Neural cell (in vitro differentiated cells): ENCODE results near the gene ROCK1. TPM values are rescaled to one million over a fixed set of nuclear protein-coding genes. Genes with fewer than 3 reads are reported as not detected.

Experiments
- H2AFZ ChIP-seq: fragments of 200-600, 300-800 bp; sonication (generic), shearing (Covaris generic); 2 replicates; pipeline ENCODE4 v1.6.0; 2014; ENCODE audit warnings: low read depth, mild to moderate bottlenecking, antibody characterized with exemption, low read length, moderate library complexity
- H3F3A ChIP-seq: fragments of 200-600 bp; shearing (Covaris generic); 2 replicates; pipeline ENCODE4 v1.6.1; 2016; ENCODE audit warnings: mild to moderate bottlenecking, moderate library complexity, mixed read lengths, antibody characterized with exemption, low read length; ENCODE audit not compliant: insufficient read depth, poor library complexity, severe bottlenecking
- H3K27ac ChIP-seq: fragments of 200-600, 300-800 bp; sonication (generic), shearing (Covaris generic); 2 replicates; pipeline ENCODE4 v1.5.1; 2014; ENCODE audit warnings: mild to moderate bottlenecking, low read length, moderate library complexity
- H3K27me3 ChIP-seq: fragments of 300-800, 200-600 bp; sonication (generic), shearing (Covaris generic); 2 replicates; pipeline ENCODE4 v1.6.0; 2014; ENCODE audit warnings: mild to moderate bottlenecking, low read depth, low read length, moderate library complexity; ENCODE audit not compliant: insufficient read depth
- H3K36me3 ChIP-seq: fragments of 300-800, 200-600 bp; sonication (generic), shearing (Covaris generic); 2 replicates; pipeline ENCODE4 v1.5.1; 2014; ENCODE audit warnings: mild to moderate bottlenecking, antibody characterized with exemption, low read length, moderate library complexity; ENCODE audit not compliant: insufficient read depth
- H3K4me2 ChIP-seq: fragments of 300-800, 200-600 bp; sonication (generic), shearing (Covaris generic); 2 replicates; pipeline ENCODE4 v1.6.0; 2014; ENCODE audit warnings: mild to moderate bottlenecking, low read length
- H3K4me3 ChIP-seq: fragments of 300-800, 200-600 bp; sonication (generic), shearing (Covaris generic); 2 replicates; pipeline ENCODE4 v1.5.1; 2014; ENCODE audit warnings: mild to moderate bottlenecking, low read length, moderate library complexity
- H3K79me2 ChIP-seq: fragments of 200-600 bp; shearing (Covaris generic); replicated peaks from 2 replicates; pipeline ENCODE4 v1.6.0; 2014; ENCODE audit warnings: mild to moderate bottlenecking, low read length, moderate library complexity; ENCODE audit not compliant: insufficient read depth
- H3K9ac ChIP-seq: fragments of 300-800, 200-600 bp; sonication (generic), shearing (Covaris generic); 2 replicates; pipeline ENCODE4 v1.6.1; 2016; ENCODE audit warnings: mild to moderate bottlenecking, low read length, mixed read lengths
- H3K9me2 ChIP-seq: fragments of 200-600 bp; shearing (Covaris generic); 2 replicates; pipeline ENCODE4 v1.6.1; 2016; ENCODE audit warnings: mild to moderate bottlenecking, low read length, mixed read lengths; ENCODE audit not compliant: insufficient read depth
- H3K9me3 ChIP-seq: fragments of 200-600, 300-800 bp; sonication (generic), shearing (Covaris generic); 2 replicates; pipeline ENCODE4 v1.6.1; 2016; ENCODE audit warnings: mild to moderate bottlenecking, mixed run types, low read length, moderate library complexity, mixed read lengths
- H4K20me1 ChIP-seq: fragments of 200-600 bp; shearing (Covaris generic); 2 replicates; pipeline ENCODE4 v1.6.1; 2016; ENCODE audit warnings: mild to moderate bottlenecking, mixed run types; ENCODE audit not compliant: insufficient read depth
- CTCF ChIP-seq: fragments of 450-650 bp; IDR thresholded peaks from 2 replicates; pipeline ENCODE4 v1.5.1; 2014; ENCODE audit warnings: antibody characterized with exemption, mild to moderate bottlenecking, moderate library complexity; ENCODE audit not compliant: poor library complexity, severe bottlenecking
- EP300 ChIP-seq: fragments of 450-650 bp; conservative IDR thresholded peaks from 2 replicates; pipeline ENCODE4 v1.6.1; 2014; ENCODE audit warnings: antibody characterized with exemption, mild to moderate bottlenecking, moderate library complexity; ENCODE audit not compliant: poor library complexity, severe bottlenecking
- EZH2 ChIP-seq: fragments of 200-600, 300-800 bp; shearing (Covaris generic), sonication (generic); IDR thresholded peaks from 2 replicates; pipeline ENCODE4 v1.6.1; 2014; ENCODE audit warnings: antibody characterized with exemption, low read length, borderline replicate concordance, mild to moderate bottlenecking; ENCODE audit not compliant: insufficient read depth, poor library complexity, severe bottlenecking
- MXI1 ChIP-seq: fragments of 450-650 bp; conservative IDR thresholded peaks from 2 replicates; pipeline ENCODE4 v1.6.1; 2014; ENCODE audit warnings: antibody characterized with exemption, mild to moderate bottlenecking; ENCODE audit not compliant: poor library complexity, severe bottlenecking
- POLR2AphosphoS5 ChIP-seq: IDR thresholded peaks from 2 replicates; pipeline ENCODE4 v1.6.1; 2012
- RAD21 ChIP-seq: fragments of 450-650 bp; conservative IDR thresholded peaks from 2 replicates; pipeline ENCODE4 v1.6.1; 2014; ENCODE audit warnings: antibody characterized with exemption, mild to moderate bottlenecking, moderate library complexity
- REST ChIP-seq: IDR thresholded peaks from 2 replicates; pipeline ENCODE4 v1.6.1; 2012; ENCODE audit warnings: borderline replicate concordance
- SMC3 ChIP-seq: fragments of 450-650 bp; conservative IDR thresholded peaks from 2 replicates; pipeline ENCODE4 v1.6.1; 2014; ENCODE audit warnings: antibody characterized with exemption, mild to moderate bottlenecking, moderate library complexity; ENCODE audit not compliant: poor library complexity
- TAF1 ChIP-seq: IDR thresholded peaks from 2 replicates; pipeline ENCODE4 v1.6.1; 2012; ENCODE audit warnings: low read depth
- polyA plus RNA-seq: library from polyadenylated mRNA; depleted of rRNA; stranded (reverse); fragments of >200 nt; gene quantifications from 2 replicates; pipeline ENCODE4 v1.2.3, GENCODE V29; 2014

Gene ROCK1
- polyA plus RNA-seq, 1 donor from 2014 or later, result 43.0 TPM

GRCh38 chr18:21064347-21064746 is 47.3 kb downstream of the ROCK1 start:
- Histone ChIP-seq H3K4me2 (no peak overlapping the region), H3K9me3 (no peaks in the 10 kb centered on the region), H3K9ac (no peak overlapping the region), H2AFZ (no peak overlapping the region), H3K36me3 (peaks cover 17% of the 10 kb centered on the region), H3K4me3 (no peak overlapping the region), H3K9me2 (no peaks in the 10 kb centered on the region), H4K20me1 (no peaks in the 10 kb centered on the region), H3K79me2 (peaks cover 3% of the 10 kb centered on the region), H3K27me3 (no peaks in the 10 kb centered on the region), H3K27ac (no peak overlapping the region), H3F3A (no peaks in the 10 kb centered on the region)
- TF ChIP-seq TAF1 (no peak), EZH2 (no peak), POLR2AphosphoS5 (no peak), REST (no peak), EP300 (no peak), RAD21 (no peak), SMC3 (no peak), CTCF (no peak), MXI1 (no peak)

GRCh38 chr18:21063011-21063410 is 48.6 kb downstream of the ROCK1 start:
- Histone ChIP-seq H3F3A (no peaks in the 10 kb centered on the region), H3K9ac (no peak overlapping the region), H3K79me2 (peaks cover 5% of the 10 kb centered on the region), H2AFZ (no peak overlapping the region), H3K27me3 (no peaks in the 10 kb centered on the region), H4K20me1 (no peaks in the 10 kb centered on the region), H3K27ac (no peak overlapping the region), H3K9me2 (no peaks in the 10 kb centered on the region), H3K4me3 (no peak overlapping the region), H3K9me3 (no peaks in the 10 kb centered on the region), H3K36me3 (peaks cover 13% of the 10 kb centered on the region), H3K4me2 (no peak overlapping the region)
- no peak for TF ChIP-seq EP300

- H2AFZ ChIP-seq, result no peak overlapping the region
- peaks cover 5% of the 10 kb centered on the region for H3K79me2 ChIP-seq
- no peak overlapping the region for H3K4me2 ChIP-seq
- TF ChIP-seq POLR2AphosphoS5, result no peak
- no peak for TF ChIP-seq RAD21
- no peak for TF ChIP-seq MXI1
- no peak for TF ChIP-seq EZH2
- no peak for TF ChIP-seq EP300
- TF ChIP-seq TAF1, result no peak
- TF ChIP-seq REST, result no peak
- TF ChIP-seq CTCF, result no peak
- no peak for TF ChIP-seq SMC3
- H3K36me3 ChIP-seq, result peaks cover 11% of the 10 kb centered on the region
- no peaks in the 10 kb centered on the region for H3K27me3 ChIP-seq
- no peaks in the 10 kb centered on the region for H3F3A ChIP-seq
- no peak overlapping the region for H3K27ac ChIP-seq
- no peak overlapping the region for H3K9ac ChIP-seq
- H3K9me2 ChIP-seq, result no peaks in the 10 kb centered on the region
- no peaks in the 10 kb centered on the region for H4K20me1 ChIP-seq
- no peak overlapping the region for H3K4me3 ChIP-seq
- H3K9me3 ChIP-seq, result no peaks in the 10 kb centered on the region
Observed at GRCh38 chr18:21057112-21057511, 54.5 kb downstream of the ROCK1 start.
